Heart left ventricle (tissue), 16 donors: Measurements from ENCODE around the gene FBXL17. TPM values are rescaled to one million over a fixed set of nuclear protein-coding genes. Genes with fewer than 3 reads are reported as not detected.

Experiments used
- ATAC-seq, 4 donors: fragments of 200-7000 bp; cut with Tn5 transposase; one replicate each; pipeline ENCODE4 v1.9.1; 2020 to 2022; ENCODE audit warnings: moderate library complexity in 4 of 4, mild to moderate bottlenecking in 3 of 4, moderate number of reproducible peaks in 1 of 4
- DNase-seq, 5 donors: peaks; one replicate each; pipeline ENCODE4 v3.0.0-alpha.2; 2020
- H3K27ac ChIP-seq, 12 donors: fragments of 200-600 bp; sonication (generic) in 4 of 12; one replicate each; pipeline versions ENCODE4 v1.5.0 to v1.8.0; 2016 to 2022; ENCODE audit warnings: mild to moderate bottlenecking in 2 of 12
- H3K27me3 ChIP-seq, 9 donors: fragments of 200-600 bp; sonication (generic) in 2 of 9; one replicate each; pipeline versions ENCODE4 v1.5.1 to v1.8.0; 2016 to 2022; ENCODE audit warnings: mild to moderate bottlenecking in 3 of 9
- H3K36me3 ChIP-seq, 9 donors: fragments of 200-600 bp; sonication (generic) in 2 of 9; one replicate each; pipeline versions ENCODE4 v1.5.0 to v1.8.0; 2018 to 2022; ENCODE audit warnings: mild to moderate bottlenecking in 2 of 9
- H3K4me1 ChIP-seq, 12 donors: fragments of 200-600 bp; sonication (generic) in 4 of 12; one replicate each; pipeline versions ENCODE4 v1.5.0 to v1.8.0; 2016 to 2022; ENCODE audit warnings: mild to moderate bottlenecking in 3 of 12
- H3K4me3 ChIP-seq, 12 donors: fragments of 200-600 bp; sonication (generic) in 4 of 12; one replicate each; pipeline versions ENCODE4 v1.5.0 to v1.8.0; 2017 to 2022; ENCODE audit warnings: mild to moderate bottlenecking in 9 of 12, moderate library complexity in 4 of 12
- H3K9me3 ChIP-seq, 12 donors: fragments of 200-600 bp; sonication (generic) in 4 of 12; one replicate each; pipeline versions ENCODE4 v1.5.0 to v1.8.0; 2016 to 2022; ENCODE audit warnings: mild to moderate bottlenecking in 1 of 12
- CTCF ChIP-seq, 12 donors: fragments of 200-600 bp; sonication (generic) in 4 of 12; IDR thresholded peaks; one replicate each; pipeline versions ENCODE4 v1.5.0 to v1.8.0; 2018 to 2022; ENCODE audit warnings: antibody characterized with exemption in 12 of 12, mild to moderate bottlenecking in 5 of 12
- POLR2A ChIP-seq, 2 donors: fragments of 450-650 bp; IDR thresholded peaks; one replicate each; pipeline ENCODE4 v1.6.1; 2017; ENCODE audit warnings: antibody characterized with exemption in 2 of 2, mild to moderate bottlenecking in 2 of 2, moderate library complexity in 2 of 2
- WGBS, 4 donors: extraction: QIAGEN DNeasy Blood & Tissue Kit in 2 of 4; methylation state at CpG; one replicate each; pipeline versions ENCODE4 v1.1.5 to v1.1.7; 2013 to 2018; 5-methylcytosine and 5-hydroxymethylcytosine counted together
- intact Hi-C, 10 donors: fragments of 100-400 bp; cut with DNase I; formaldehyde crosslinking; loops; one replicate each; pipeline versions ENCODE4 v1.11.1 to v1.14.2; 2022
- polyA plus RNA-seq, 2 donors: library from polyadenylated mRNA; stranded (reverse); fragments of 200-250 nt; gene quantifications; one replicate each; pipeline ENCODE4 v1.2.3, GENCODE V29; 2013
- total RNA-seq, 9 donors: library from RNA; depleted of rRNA in 2 of 9; stranded (reverse); fragments of >200 nt in 2 of 9; fragmentation: NEBNext Ultra II Directional in 3 of 9; extraction: Animal tissue kit (Norgen Biotek cat#: 25700) in 3 of 9; gene quantifications; one replicate each; pipeline versions ENCODE4 v1.1.0 to v1.2.4, GENCODE V29; 2016 to 2023
- donor health status: ischemic (EF 13 %, LVEDD 7.1; RV severe dilation, severe dysfunction).
- donor health status: healthy with polysubstance abuse.
- donor health status: DM: no; HTN: yes; CAD: no.
- donor health status: DM: no; HTN: no; CAD: no.
- donor health status: ischemic (EF 25% LVEDD 6.9; RV normal size, moderate dysfunction).
- donor health status: ischemic (EF 25% LVEDD 5.7; RV mildly dilated, moderate dysfunction).
- donor health status: healthy.
- donor health status: DM: yes; HTN: yes; CAD: no.
- donor health status: ischemic (EF 35%, LVEDD 5.7; RV mildly dilated, moderate dysfunction).
- donor health status: nonischemic (EF 11% LVEDD 7.7; RV severe dilation, severe dysfunction).
- donor health status: DM: yes; HTN: yes; CAD: no.
- donor health status: PGD.
- donor health status: ischemic (EF 29% LVEDD 5.4; RV normal size, mild dysfunction).
- donor health status: nonischemic (EF 23%, LVEDD 6.1; RV moderate dilation, normal function).

The FBXL17 gene
- total and polyA plus RNA-seq, 11 donors: 10.2 to 39.4 (median 33.1) TPM

- DNase-seq (no peak), ATAC-seq (peak in 1 of 4 donors; percentile 74)
- H3K27ac ChIP-seq: peak overlapping the region in 3 of 12 donors; percentile 11 to 45 (median 22)
- intact Hi-C loops: no loop called here
- H3K36me3 ChIP-seq: no peaks in the 10 kb centered on the region
- H3K27me3 ChIP-seq: no peaks in the 10 kb centered on the region
- H3K9me3 ChIP-seq: no peaks in the 10 kb centered on the region
- no peak overlapping the region for H3K4me3 ChIP-seq
- H3K4me1 ChIP-seq: peaks cover 0 to 6% (median 0%) of the 10 kb centered on the region in 12 donors
- no peak for TF ChIP-seq CTCF (IDR thresholded peaks at IDR 0.05)
- no peak for TF ChIP-seq POLR2A (IDR thresholded peaks at IDR 0.05)
- 43 to 59% (median 47%) methylated on average over 4 of the region's 4 CpGs for WGBS, 4 donors
Measured at GRCh38 chr5:107968998-107969397, 412.9 kb downstream of the FBXL17 start.

GRCh38 chr5:107968406-107968843, 413.5 kb downstream of the FBXL17 start:
- Histone ChIP-seq H3K36me3 (no peaks in the 10 kb centered on the region), H3K9me3 (no peaks in the 10 kb centered on the region), H3K27me3 (no peaks in the 10 kb centered on the region), H3K27ac (peak overlapping the region in 1 of 12 donors; percentile 45), H3K4me3 (no peak overlapping the region), H3K4me1 (peaks cover 0 to 6% (median 0%) of the 10 kb centered on the region in 12 donors)
- no peak for DNase-seq
- peak in 2 of 4 donors; percentile 42 to 69 for ATAC-seq
- TF ChIP-seq CTCF (IDR thresholded peaks at IDR 0.05) (no peak), POLR2A (IDR thresholded peaks at IDR 0.05) (no peak)
- intact Hi-C loops: no loop called here

GRCh38 chr5:107966201-107966600, 415.7 kb downstream of the FBXL17 start:
- Histone ChIP-seq H3K27ac (no peak overlapping the region), H3K36me3 (no peaks in the 10 kb centered on the region), H3K4me3 (no peak overlapping the region), H3K4me1 (peaks cover 0 to 6% (median 0%) of the 10 kb centered on the region in 12 donors), H3K9me3 (no peaks in the 10 kb centered on the region), H3K27me3 (no peaks in the 10 kb centered on the region)
- TF ChIP-seq CTCF (IDR thresholded peaks at IDR 0.05) (no peak), POLR2A (IDR thresholded peaks at IDR 0.05) (no peak)
- DNase-seq (no peak), ATAC-seq (no peak)
- WGBS, 4 donors: 62 to 82% (median 67%) methylated on average over 1 of the region's 1 CpG
- intact Hi-C loops: no loop called here

- Histone ChIP-seq H3K27me3 (no peaks in the 10 kb centered on the region), H3K36me3 (no peaks in the 10 kb centered on the region), H3K9me3 (no peaks in the 10 kb centered on the region), H3K4me3 (no peak overlapping the region), H3K27ac (no peak overlapping the region), H3K4me1 (peaks cover 0 to 6% (median 0%) of the 10 kb centered on the region in 12 donors)
- no peak for DNase-seq
- TF ChIP-seq POLR2A (IDR thresholded peaks at IDR 0.05) (no peak), CTCF (IDR thresholded peaks at IDR 0.05) (no peak)
- no peak for ATAC-seq
- intact Hi-C loops: no loop called here
- WGBS, 4 donors: 94 to 100% (median 100%) methylated on average over 1 of the region's 1 CpG
Measured at GRCh38 chr5:107964722-107965121, 417.2 kb downstream of the FBXL17 start.
